ENCODE measurements around the gene F2RL2.

F2RL2 gene

DNA sequence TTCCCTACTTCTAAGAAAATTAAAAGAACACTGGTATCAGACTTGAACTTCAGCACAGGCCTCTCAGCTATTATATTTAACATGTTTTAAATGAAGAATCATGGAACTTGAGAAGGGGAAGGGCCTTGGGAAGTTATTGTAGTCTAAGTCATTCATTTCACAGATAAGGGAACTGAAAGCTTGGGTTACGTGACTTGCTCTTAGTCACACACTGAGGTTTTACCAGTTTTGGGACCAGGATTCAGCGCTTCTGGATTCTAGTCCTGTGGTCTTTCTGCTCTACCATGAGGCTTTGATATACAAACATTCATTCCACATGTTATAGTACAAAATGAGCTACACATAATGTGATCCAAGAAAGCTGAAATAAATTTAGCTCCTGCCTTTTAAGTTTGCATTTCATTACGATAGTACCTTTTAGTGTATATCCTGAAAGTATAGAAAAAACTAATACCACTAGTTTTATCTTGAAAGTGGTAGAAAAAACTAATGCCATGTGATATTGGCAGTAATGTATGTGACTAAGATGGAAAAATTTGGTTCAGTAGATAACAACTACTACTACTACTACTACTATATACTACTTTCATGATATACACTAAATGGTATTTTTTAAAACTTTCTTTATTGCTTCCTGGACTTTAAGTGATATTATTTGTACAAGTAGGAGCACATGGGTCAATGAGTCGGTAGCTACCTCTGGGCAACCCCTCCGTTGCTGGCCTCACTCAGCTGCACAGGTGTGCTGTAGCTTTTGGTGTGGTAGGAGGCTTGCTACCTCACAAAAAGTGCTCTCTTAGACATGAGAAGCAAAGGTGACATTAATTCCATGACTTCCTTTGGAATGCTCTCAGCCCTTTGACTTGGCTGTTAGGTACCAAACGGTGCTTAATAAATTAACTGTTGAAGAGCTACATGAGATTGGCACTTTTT is 40.7 kb downstream of the F2RL2 start:
- no peak for DNase-seq

- DNase-seq = no peak
Measured at GRCh38 chr5:76580981-76581380, 42.2 kb downstream of the F2RL2 start.

- no peak for DNase-seq
Measured at GRCh38 chr5:76579166-76579937, 43.9 kb downstream of the F2RL2 start.

DNA sequence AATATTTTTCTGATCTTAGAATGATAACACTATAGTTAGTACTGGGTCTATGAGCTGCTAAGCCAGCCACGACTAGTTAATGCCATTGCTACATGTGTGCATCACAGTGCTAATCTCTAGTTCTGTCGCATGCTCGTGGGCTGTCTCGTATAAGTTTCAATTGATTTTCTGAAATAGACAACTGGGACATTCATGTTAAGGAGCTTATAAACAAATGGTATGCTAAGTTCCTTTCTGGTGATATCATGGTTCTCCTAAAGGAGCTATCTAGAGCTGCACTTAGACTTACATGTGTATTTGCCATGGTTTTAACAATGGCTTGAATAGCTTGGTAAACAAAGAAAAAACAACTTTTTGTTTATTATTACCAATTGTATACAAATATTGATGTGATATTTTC is 46.2 kb downstream of the F2RL2 start:
- no peak for DNase-seq

- no peak for DNase-seq
Measured at GRCh38 chr5:76576450-76576849, 46.8 kb downstream of the F2RL2 start.

DNA sequence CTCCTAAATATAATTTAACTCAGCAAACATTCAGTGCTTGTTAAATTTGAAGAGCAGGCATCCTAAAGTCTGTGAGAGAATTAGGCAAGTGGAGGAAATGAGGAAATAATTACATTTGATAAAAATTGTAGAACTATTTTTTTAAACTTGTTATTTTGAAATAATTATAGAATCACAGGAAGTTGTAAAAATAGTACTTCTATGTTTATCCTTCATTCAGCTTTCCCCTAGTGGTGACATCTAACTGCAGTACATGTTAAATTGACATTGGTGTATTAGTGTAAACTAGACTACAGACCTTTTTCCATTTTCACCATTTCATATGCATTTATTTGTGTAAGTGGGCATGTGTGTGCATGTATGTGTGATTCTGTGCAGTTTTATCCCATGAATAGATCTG is 51.6 kb downstream of the F2RL2 start:
- no peak for DNase-seq

DNA sequence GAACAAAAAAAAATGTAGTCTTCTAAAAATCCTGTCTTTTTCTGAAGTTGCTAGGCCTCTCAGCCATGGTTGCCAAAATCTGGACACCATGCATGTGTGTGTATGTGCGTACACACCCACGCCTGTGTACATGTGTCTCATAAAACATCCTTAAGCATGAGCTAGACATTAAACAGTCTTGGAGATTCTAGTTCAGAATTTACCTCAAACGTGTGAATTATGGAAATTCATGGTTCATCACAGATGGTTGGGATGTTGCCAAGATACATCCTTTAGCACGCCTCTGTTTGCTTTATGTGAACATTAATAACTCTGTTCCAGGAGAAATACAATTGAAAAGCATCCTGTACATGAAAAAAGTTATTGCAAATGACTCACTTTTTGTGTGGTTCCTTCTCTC is 53.0 kb downstream of the F2RL2 start:
- DNase-seq = no peak

All from right hindlimb (tissue), 1 donor.